Effector memory CD8-positive, alpha-beta T cell (primary cell): ENCODE results near the gene CORO1C.
"Not testable (repeated sequence)": the region's sequence is repeated elsewhere in the genome, so short reads cannot be mapped to it uniquely, and the experiment has no call there.

Experiments
- ATAC-seq: fragments of 150-1000 bp; cut with Tn5 transposase; replicated peaks from 2 replicates; pipeline ENCODE4 v1.10.0; 2021; ENCODE audit warnings: mild to moderate bottlenecking, moderate library complexity
- DNase-seq, 3 experiments: peaks; one replicate each; pipeline ENCODE4 v3.0.0; 2021
- H3K27ac Mint-ChIP-seq, 2 donors: one replicate each; pipeline ENCODE4 v1.8.0; 2022; ENCODE audit warnings: mild to moderate bottlenecking in 2 of 2, mixed read lengths in 2 of 2, moderate library complexity in 2 of 2
- H3K27me3 Mint-ChIP-seq, 2 donors: one replicate each; pipeline ENCODE4 v1.8.0; 2022; ENCODE audit warnings: mixed read lengths in 2 of 2
- H3K36me3 Mint-ChIP-seq: one replicate; pipeline ENCODE4 v1.8.0; 2022; ENCODE audit warnings: mild to moderate bottlenecking, moderate library complexity, mixed read lengths; ENCODE audit not compliant: insufficient read depth
- H3K4me1 Mint-ChIP-seq, 2 donors: one replicate each; pipeline ENCODE4 v1.8.0; 2022; ENCODE audit warnings: low read depth in 2 of 2, mixed read lengths in 2 of 2
- H3K4me3 Mint-ChIP-seq, 2 donors: one replicate each; pipeline ENCODE4 v1.8.0; 2022; ENCODE audit warnings: mild to moderate bottlenecking in 2 of 2, mixed read lengths in 2 of 2, moderate library complexity in 2 of 2
- H3K9me3 Mint-ChIP-seq, 2 donors: one replicate each; pipeline ENCODE4 v1.8.0; 2022; ENCODE audit warnings: mixed read lengths in 2 of 2

Gene CORO1C

DNA sequence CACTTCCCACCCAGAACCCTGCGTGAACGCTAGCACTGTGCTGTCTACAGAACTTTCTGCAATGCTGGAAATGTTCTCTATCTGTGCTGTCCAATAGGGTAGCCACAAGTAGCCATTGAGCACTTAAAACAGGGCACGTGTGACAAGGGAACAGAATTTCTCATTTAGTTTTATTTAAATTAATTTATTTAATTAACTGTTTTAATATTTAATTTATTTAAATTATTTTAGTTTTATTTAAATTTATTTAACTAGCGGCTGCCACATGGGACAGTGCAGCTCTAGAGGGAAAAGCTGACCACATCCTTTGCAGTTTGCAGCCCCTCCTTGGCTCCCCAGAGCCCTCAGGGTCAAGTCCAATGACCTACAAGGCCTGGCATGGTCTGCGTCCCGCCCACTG lies 35.0 kb upstream of the CORO1C start:
- no peak for DNase-seq
- Mint-ChIP-seq H3K9me3 (no peaks in the 10 kb centered on the region), H3K27me3 (peaks cover 11 to 18% of the 10 kb centered on the region in 2 donors), H3K27ac (no peak overlapping the region), H3K4me3 (no peak overlapping the region), H3K36me3 (no peaks in the 10 kb centered on the region), H3K4me1 (peaks cover 0 to 7% of the 10 kb centered on the region in 2 donors)
- no peak for ATAC-seq

DNA sequence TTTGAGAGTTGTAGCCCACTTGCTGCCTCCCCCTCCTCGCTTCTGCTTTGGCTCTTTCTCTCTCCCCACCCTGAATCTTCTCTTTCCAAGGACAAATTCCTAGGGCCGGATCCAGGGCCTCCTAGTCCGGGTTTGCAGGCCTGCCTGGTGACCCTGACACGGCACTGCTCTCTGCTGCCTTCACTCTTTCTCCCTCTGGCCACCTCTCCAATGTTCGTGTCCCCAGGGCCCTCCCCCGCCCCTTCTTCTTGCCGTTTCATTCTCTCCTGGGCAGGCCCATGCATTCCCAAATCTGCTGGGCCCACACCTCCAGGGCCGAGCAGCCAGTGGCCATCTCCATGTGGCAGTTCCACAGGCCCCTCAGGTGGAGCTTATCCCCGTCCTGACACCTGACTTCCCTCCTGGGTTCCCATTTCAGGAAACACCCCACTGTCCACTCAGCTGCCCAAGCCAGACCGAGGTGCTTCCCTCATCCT lies 34.0 kb upstream of the CORO1C start:
- DNase-seq (no peak), ATAC-seq (no peak)
- Mint-ChIP-seq H3K27me3 (peaks cover 5 to 9% of the 10 kb centered on the region in 2 donors), H3K9me3 (no peaks in the 10 kb centered on the region), H3K4me3 (no peak overlapping the region), H3K36me3 (no peaks in the 10 kb centered on the region), H3K27ac (peak overlapping the region in 1 of 2 donors; percentile 12), H3K4me1 (peaks cover 0 to 7% of the 10 kb centered on the region in 2 donors)

DNA sequence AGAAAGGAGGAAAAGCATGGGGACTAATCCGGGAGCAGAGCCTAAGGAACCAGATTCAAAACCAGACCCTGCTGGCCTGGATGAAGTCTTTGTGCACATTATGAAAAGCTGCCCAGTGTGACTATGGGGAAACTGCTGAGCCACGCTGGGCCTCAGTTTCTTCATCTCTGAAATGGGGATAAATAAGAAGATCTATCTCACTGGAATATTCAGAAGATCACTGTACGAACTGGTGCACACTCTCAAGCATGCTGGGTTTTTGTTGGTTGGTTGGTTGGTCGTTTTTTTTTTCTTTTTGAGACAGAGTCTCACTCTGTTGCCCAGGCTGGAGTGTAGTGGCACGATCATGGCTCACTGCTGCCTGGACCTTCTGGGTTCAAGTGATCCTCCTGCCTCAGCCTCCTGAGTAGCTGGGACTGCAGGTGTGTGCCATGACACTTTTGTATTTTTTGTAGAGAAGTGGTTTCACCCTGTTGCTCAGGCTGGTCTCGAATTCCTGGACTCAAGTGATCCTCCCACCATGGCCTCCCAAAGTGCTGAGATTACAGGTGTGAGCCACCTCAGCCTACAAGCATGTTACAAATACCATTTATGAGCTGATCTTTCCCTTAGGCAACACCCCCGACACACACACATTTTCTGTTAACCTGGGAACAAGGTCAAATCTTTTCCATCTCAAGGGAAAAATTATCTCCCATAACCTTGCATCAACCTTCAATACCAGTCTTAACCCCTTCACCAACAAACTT lies 33.4 kb upstream of the CORO1C start:
- Mint-ChIP-seq H3K27me3 (peaks cover 5 to 8% of the 10 kb centered on the region in 2 donors), H3K4me1 (peaks cover 0 to 7% of the 10 kb centered on the region in 2 donors), H3K4me3 (no peak overlapping the region), H3K9me3 (no peaks in the 10 kb centered on the region), H3K27ac (peak overlapping the region in 1 of 2 donors; percentile 12), H3K36me3 (no peaks in the 10 kb centered on the region)
- ATAC-seq (no peak), DNase-seq (no peak)

DNA sequence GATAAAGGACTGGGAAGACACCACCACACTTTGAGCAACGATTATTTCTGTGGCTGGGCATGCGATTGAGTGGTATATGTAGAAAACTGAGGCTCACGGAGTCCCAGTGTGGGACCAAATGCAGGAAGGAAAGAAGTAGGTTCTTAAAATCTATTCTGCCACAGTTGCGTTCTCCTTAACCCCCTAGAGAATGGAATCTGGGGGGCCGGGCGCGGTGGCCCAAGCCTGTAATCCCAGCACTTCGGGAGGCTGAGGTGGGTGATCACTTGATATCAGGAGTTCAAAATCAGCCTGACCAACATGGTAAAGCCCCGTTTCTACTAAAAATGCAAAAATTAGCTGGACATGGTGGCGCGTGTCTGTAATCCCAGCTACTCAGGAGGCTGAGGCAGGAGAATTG lies 29.9 kb upstream of the CORO1C start:
- DNase-seq (no peak), ATAC-seq (no peak)
- Mint-ChIP-seq H3K36me3 (no peaks in the 10 kb centered on the region), H3K4me3 (no peak overlapping the region), H3K9me3 (no peaks in the 10 kb centered on the region), H3K27ac (no peak overlapping the region), H3K4me1 (peaks cover 0 to 2% of the 10 kb centered on the region in 2 donors), H3K27me3 (no peaks in the 10 kb centered on the region)

DNA sequence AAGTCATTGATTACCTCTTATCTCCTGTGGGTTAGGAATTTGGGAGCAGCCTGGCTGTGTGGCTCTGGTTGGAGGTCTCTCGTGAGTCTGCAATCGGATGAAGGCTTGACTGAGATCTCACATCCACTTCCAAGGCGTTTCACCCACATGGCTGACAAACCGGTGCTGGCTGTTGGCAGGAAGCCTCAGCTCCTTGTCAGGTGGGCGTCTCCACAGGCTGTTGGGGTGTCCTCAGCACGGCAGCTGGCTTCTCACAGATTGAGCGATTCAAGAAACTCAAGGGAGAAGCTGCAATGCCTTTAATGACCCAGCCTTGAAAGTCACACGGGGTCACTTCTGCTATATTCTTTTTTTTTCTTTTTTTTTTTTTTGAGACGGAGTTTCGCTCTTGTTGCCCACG lies 28.6 kb upstream of the CORO1C start:
- no peaks in the 10 kb centered on the region for H3K27me3 Mint-ChIP-seq
- H3K9me3 Mint-ChIP-seq, result no peaks in the 10 kb centered on the region
- ATAC-seq (no peak), DNase-seq (no peak)
- peaks cover 0 to 2% of the 10 kb centered on the region in 2 donors for H3K4me1 Mint-ChIP-seq
- H3K36me3 Mint-ChIP-seq, result no peaks in the 10 kb centered on the region
- no peak overlapping the region for H3K4me3 Mint-ChIP-seq
- no peak overlapping the region for H3K27ac Mint-ChIP-seq

DNA sequence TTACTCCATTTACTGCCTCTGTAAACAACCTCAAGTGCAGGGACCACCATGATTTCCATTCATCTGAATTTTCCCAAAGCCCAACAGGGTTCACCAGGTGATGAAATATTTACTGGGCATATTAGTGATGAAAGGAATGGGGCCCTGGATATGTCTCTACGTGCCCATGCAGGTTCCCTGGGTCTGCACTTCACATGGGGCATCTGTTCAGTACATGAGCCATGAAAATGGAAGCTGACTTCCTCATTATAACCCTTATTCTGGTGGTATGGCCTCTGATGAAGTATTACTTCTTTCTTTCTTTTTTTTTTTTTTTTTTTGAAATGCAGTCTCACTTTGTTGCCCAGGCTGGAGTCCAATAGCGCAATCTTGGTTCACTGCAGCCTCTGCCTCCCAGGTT lies 26.5 kb upstream of the CORO1C start:
- Mint-ChIP-seq H3K9me3 (no peaks in the 10 kb centered on the region), H3K36me3 (no peaks in the 10 kb centered on the region), H3K4me1 (peaks cover 0 to 2% of the 10 kb centered on the region in 2 donors), H3K4me3 (no peak overlapping the region), H3K27me3 (peaks cover 0 to 7% of the 10 kb centered on the region in 2 donors), H3K27ac (no peak overlapping the region)
- no peak for ATAC-seq
- no peak for DNase-seq

DNA sequence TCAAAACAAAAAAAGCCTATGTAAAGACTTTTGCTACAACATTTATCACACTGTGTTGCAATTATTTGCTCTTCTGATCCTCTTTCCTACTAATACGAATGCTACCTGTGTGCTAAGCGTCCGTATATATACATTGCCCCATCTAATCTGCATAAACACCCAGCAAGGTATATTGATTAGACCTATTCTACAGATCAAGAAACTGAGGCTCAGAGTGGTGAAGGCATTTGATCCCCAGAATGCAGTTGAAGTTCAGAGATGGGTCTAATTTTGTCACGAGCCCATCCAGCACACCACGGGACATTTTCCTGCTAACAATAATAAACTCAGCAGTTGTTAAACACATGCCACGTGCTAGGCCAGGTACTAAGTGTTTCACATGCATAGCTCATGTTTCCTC lies 25.1 kb upstream of the CORO1C start:
- no peaks in the 10 kb centered on the region for H3K4me1 Mint-ChIP-seq
- no peak overlapping the region for H3K27ac Mint-ChIP-seq
- no peaks in the 10 kb centered on the region for H3K9me3 Mint-ChIP-seq
- peaks cover 0 to 7% of the 10 kb centered on the region in 2 donors for H3K27me3 Mint-ChIP-seq
- DNase-seq, result no peak
- no peaks in the 10 kb centered on the region for H3K36me3 Mint-ChIP-seq
- no peak for ATAC-seq
- H3K4me3 Mint-ChIP-seq, result no peak overlapping the region

DNA sequence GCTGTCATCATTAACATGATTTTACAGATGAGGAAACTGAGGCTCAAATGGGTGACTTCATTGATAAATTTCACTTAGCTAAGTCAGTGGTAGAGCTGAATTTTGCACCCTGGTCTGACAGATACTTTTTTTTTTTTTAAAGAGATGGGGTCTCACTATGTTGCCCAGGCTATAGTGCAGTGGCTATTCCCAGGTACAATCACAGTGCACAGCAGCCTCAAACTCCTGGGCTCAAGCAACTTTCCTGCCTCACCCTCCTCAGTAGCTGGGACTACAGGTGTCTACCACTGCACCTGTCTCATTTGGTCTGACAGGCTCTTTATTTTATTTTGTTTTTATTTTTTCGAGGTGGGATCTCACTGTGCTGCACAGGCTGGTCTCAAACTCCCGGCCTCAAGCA lies 24.2 kb upstream of the CORO1C start:
- ATAC-seq, result no peak
- DNase-seq, result no peak
- peaks cover 0 to 7% of the 10 kb centered on the region in 2 donors for H3K27me3 Mint-ChIP-seq
- H3K9me3 Mint-ChIP-seq, result no peaks in the 10 kb centered on the region
- no peaks in the 10 kb centered on the region for H3K36me3 Mint-ChIP-seq
- H3K27ac Mint-ChIP-seq, result no peak overlapping the region
- H3K4me1 Mint-ChIP-seq, result no peaks in the 10 kb centered on the region
- no peak overlapping the region for H3K4me3 Mint-ChIP-seq

DNA sequence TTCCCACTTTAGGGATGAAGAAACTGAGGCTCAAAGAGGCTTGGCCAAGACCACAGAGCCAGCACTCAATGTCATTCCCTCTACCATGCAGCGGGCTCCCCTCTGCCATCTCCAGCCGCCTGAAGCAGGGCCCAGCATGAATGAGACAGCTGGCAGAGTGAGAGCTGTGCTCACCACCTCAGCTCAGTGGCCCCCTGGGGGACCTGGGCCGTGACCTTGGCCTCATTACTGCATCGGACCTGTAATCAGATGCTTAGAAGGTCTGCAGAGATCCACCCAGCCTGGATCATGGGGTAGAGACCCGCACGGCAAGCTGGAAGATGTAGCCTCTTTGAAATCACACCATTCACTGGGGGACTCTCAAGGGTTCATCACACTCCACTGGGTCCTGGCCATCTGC lies 22.7 kb upstream of the CORO1C start:
- no peak overlapping the region for H3K27ac Mint-ChIP-seq
- ATAC-seq (no peak), DNase-seq (no peak)
- no peak overlapping the region for H3K4me3 Mint-ChIP-seq
- H3K4me1 Mint-ChIP-seq, result no peaks in the 10 kb centered on the region
- H3K36me3 Mint-ChIP-seq, result no peaks in the 10 kb centered on the region
- H3K9me3 Mint-ChIP-seq, result no peaks in the 10 kb centered on the region
- peaks cover 0 to 7% of the 10 kb centered on the region in 2 donors for H3K27me3 Mint-ChIP-seq

DNA sequence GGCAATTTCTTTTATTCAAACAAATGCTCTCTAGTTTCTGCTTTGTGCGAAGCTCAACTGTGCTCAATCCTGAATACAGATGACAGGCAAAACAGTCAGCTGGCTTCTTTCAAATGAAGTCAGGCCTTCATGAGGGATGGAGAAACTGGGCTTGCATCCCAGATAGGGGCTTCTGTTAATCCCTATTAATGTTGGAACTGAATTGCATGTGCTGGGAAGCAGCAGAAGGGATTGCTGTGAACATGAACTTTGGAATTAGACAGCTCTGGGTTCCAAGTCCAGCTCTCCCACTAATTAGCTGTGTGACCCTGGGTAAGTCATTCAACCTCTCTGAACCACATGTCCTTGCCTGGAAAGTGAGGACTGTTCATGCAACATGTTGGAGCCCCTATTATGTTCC lies 21.1 kb upstream of the CORO1C start:
- Mint-ChIP-seq H3K9me3 (no peaks in the 10 kb centered on the region), H3K4me3 (no peak overlapping the region), H3K36me3 (no peaks in the 10 kb centered on the region), H3K4me1 (no peaks in the 10 kb centered on the region), H3K27ac (no peak overlapping the region), H3K27me3 (peaks cover 0 to 7% of the 10 kb centered on the region in 2 donors)
- no peak for DNase-seq
- no peak for ATAC-seq

DNA sequence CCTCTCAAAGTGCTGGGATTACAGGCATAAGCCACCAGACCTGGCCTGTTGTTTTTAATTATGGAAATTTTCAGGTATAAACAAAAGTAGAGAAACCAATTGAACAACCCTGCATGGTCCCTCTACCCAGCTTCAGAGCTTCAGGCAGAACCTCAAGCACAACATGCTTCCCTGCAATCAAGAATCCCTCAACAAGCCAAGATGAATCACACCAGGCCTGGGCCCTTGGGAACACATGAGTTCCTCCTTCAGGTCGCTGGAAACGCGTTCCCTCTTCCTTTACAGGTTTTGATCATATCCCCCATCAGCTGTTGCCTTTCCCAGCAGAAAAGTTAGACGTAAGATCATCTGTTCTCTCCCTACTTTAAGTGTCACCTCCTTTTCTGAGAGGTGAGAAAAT lies 20.5 kb upstream of the CORO1C start:
- no peak overlapping the region for H3K27ac Mint-ChIP-seq
- H3K36me3 Mint-ChIP-seq, result no peaks in the 10 kb centered on the region
- no peaks in the 10 kb centered on the region for H3K9me3 Mint-ChIP-seq
- ATAC-seq, result no peak
- no peaks in the 10 kb centered on the region for H3K4me1 Mint-ChIP-seq
- no peak for DNase-seq
- H3K27me3 Mint-ChIP-seq, result peaks cover 0 to 7% of the 10 kb centered on the region in 2 donors
- H3K4me3 Mint-ChIP-seq, result no peak overlapping the region

DNA sequence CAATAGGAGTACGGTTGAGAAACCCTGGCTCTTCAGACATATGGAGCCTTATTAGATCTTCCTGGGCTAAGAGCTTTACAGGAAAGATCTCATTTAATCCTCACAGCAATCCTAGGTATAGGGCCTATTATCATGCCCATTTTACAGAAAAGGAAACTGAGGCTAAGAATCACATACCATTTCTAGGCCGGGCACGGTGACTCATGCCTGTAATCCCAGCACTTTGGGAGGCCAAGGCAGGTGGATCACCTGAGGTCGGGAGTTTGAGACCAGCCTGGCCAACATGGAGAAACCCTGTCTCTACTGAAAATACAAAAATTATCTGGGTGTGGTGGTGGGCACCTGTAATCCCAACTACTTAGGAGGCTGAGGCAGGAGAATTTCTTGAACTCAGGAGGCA lies 19.7 kb upstream of the CORO1C start:
- not testable (repeated sequence) for H3K27me3 Mint-ChIP-seq, H3K4me3 Mint-ChIP-seq, H3K27ac Mint-ChIP-seq, ATAC-seq, DNase-seq, H3K9me3 Mint-ChIP-seq, H3K4me1 Mint-ChIP-seq, H3K36me3 Mint-ChIP-seq

DNA sequence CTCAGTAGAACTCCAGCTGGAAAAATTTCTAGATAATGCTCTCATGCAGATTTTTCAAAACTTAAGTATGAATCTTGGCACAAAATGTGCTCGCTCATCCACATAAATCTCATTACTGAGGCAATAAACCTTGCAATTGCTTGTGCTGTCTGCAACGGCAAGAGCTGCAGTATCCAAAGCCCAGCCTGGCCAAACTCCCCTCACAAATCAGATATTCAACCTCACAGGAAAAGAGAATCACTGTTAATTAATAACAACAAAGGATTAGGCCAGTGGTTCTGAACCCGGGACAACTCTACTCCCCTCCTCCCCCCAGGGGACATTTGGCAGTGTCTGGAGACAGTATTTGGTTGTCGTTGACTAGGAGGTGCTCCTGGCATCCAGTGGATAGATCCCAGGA lies 19.2 kb upstream of the CORO1C start:
- Mint-ChIP-seq H3K27ac (no peak overlapping the region), H3K9me3 (no peaks in the 10 kb centered on the region), H3K27me3 (peaks cover 0 to 7% of the 10 kb centered on the region in 2 donors), H3K36me3 (no peaks in the 10 kb centered on the region), H3K4me1 (no peaks in the 10 kb centered on the region), H3K4me3 (no peak overlapping the region)
- DNase-seq (no peak), ATAC-seq (no peak)

DNA sequence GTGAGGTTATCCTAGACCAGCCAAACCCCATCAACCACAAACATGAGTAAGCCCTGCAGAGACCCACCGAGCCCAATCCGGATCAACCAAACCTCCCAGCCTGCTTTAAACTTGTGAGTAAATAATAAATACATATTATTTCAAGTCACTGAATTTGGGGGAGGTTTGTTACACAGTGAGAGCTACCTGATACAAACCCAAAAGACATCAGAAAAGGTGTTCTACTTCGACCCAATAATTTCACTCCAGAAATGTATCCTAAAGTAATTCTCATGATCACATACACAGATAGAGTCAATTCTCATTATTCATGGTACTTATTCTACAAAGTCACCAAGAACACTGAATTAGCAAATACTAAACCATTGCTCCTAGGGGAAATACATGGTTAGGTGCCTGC lies 16.2 kb upstream of the CORO1C start:
- Mint-ChIP-seq H3K9me3 (no peaks in the 10 kb centered on the region), H3K36me3 (no peaks in the 10 kb centered on the region)
- ATAC-seq, result no peak

More for the DNA sequence above, 16.2 kb upstream of the CORO1C start:
- Mint-ChIP-seq H3K27ac (no peak overlapping the region), H3K4me1 (no peaks in the 10 kb centered on the region), H3K4me3 (no peak overlapping the region), H3K27me3 (peaks cover 7 to 11% of the 10 kb centered on the region in 2 donors)
- DNase-seq, result no peak
